ENCODE results near the gene RIOK1. TPM values are rescaled to one million over a fixed set of nuclear protein-coding genes. Genes with fewer than 3 reads are reported as not detected.

Gene RIOK1
- total and polyA plus RNA-seq, 8 donors, result 8.7 to 105 (median 13.1) TPM

GRCh38 chr6:7467007-7467897 lies 77.6 kb downstream of the RIOK1 start:
- no peaks in the 10 kb centered on the region for H3K9me3 ChIP-seq
- peaks cover 0 to 21% (median 12%) of the 10 kb centered on the region in 4 donors for H3K4me1 ChIP-seq
- intact Hi-C loops (cut with DNase I; ENCODE audit: low total_unique reads), result no loop called here
- TF ChIP-seq POLR2A (IDR thresholded peaks at IDR 0.05) (no peak), POLR2AphosphoS5 (IDR thresholded peaks at IDR 0.05) (no peak), CTCF (IDR thresholded peaks at IDR 0.05) (no peak), EP300 (IDR thresholded peaks at IDR 0.05) (no peak)
- H3K27me3 ChIP-seq, result no peaks in the 10 kb centered on the region
- DNase-seq, result peak; percentile 40 to 65
- WGBS, 5 donors, result 31 to 48% (median 41%) methylated on average over 13 of the region's 13 CpGs
- no peaks in the 10 kb centered on the region for H3K36me3 ChIP-seq
- H3K4me3 ChIP-seq, result no peak overlapping the region
- no peak overlapping the region for H3K27ac ChIP-seq

Other genes starting within 250 kb of the RIOK1 start
- 10 to 100 TPM; 29.8 to 62.4 (median 40.3) TPM for gene SSR1, start 76.6 kb upstream of the RIOK1 start, total RNA-seq
- 10 to 100 TPM; 11.6 to 21.0 (median 18.0) TPM for gene SSR1, start 76.6 kb upstream of the RIOK1 start, polyA plus RNA-seq
- not detected for gene CAGE1, start 66 bp upstream of the RIOK1 start, total RNA-seq
- not detected for gene CAGE1, start 66 bp upstream of the RIOK1 start, polyA plus RNA-seq
- gene DSP, start 151.9 kb downstream of the RIOK1 start, total RNA-seq, result 100 to 1,000 TPM in 4 of 5 donors, 10 to 100 TPM in 1; 58.9 to 125 (median 121) TPM
- gene DSP, start 151.9 kb downstream of the RIOK1 start, polyA plus RNA-seq, result 10 to 100 TPM; 12.0 to 53.9 (median 15.6) TPM
- gene SNRNP48, start 200.4 kb downstream of the RIOK1 start, total RNA-seq, result 100 to 1,000 TPM in 1 of 5 donors, 10 to 100 TPM in 4; 12.6 to 138 (median 16.8) TPM
- gene SNRNP48, start 200.4 kb downstream of the RIOK1 start, polyA plus RNA-seq, result 1 to 10 TPM; 5.1 to 7.9 (median 5.9) TPM

All from stomach (tissue), 9 donors.